Spleen (tissue), 11 donors: Measurements from ENCODE around the gene PCBP3. TPM values are rescaled to one million over a fixed set of nuclear protein-coding genes. Genes with fewer than 3 reads are reported as not detected.
"Not testable (repeated sequence)": the region's sequence is repeated elsewhere in the genome, so short reads cannot be mapped to it uniquely, and the experiment has no call there.

Experiments used
- DNase-seq: peaks from one replicate; pipeline ENCODE4 v3.0.0-alpha.2; 2020
- H3K27ac ChIP-seq, 8 donors: fragments of 200-600 bp; sonication (generic) in 7 of 8; 1 replicate in 4 of 8; 2 replicates in 4 of 8; pipeline versions ENCODE4 v1.5.0 to v1.8.0; 2016 to 2021; ENCODE audit warnings: inconsistent platforms in 4 of 8, mild to moderate bottlenecking in 4 of 8, moderate library complexity in 1 of 8
- H3K27me3 ChIP-seq, 7 donors: fragments of 200-600 bp; sonication (generic) in 6 of 7; replicated peaks in 1 of 7; 1 replicate in 4 of 7; 2 replicates in 3 of 7; pipeline versions ENCODE4 v1.5.0 to v1.8.0; 2016 to 2021; ENCODE audit warnings: inconsistent platforms in 3 of 7, mild to moderate bottlenecking in 1 of 7
- H3K36me3 ChIP-seq, 6 donors: fragments of 200-600 bp; sonication (generic) in 5 of 6; 1 replicate in 4 of 6; 2 replicates in 2 of 6; pipeline versions ENCODE4 v1.5.0 to v1.8.0; 2016 to 2021; ENCODE audit warnings: inconsistent platforms in 2 of 6
- H3K4me1 ChIP-seq, 6 donors: fragments of 200-600 bp; sonication (generic) in 5 of 6; 1 replicate in 3 of 6; 2 replicates in 3 of 6; pipeline versions ENCODE4 v1.5.0 to v1.8.0; 2016 to 2021; ENCODE audit warnings: inconsistent platforms in 3 of 6
- H3K4me3 ChIP-seq, 8 donors: fragments of 200-600 bp; sonication (generic) in 7 of 8; 1 replicate in 4 of 8; 2 replicates in 4 of 8; pipeline versions ENCODE4 v1.5.0 to v1.8.0; 2016 to 2021; ENCODE audit warnings: inconsistent platforms in 4 of 8, mild to moderate bottlenecking in 4 of 8, moderate library complexity in 2 of 8
- H3K9me3 ChIP-seq, 8 donors: fragments of 200-600 bp; sonication (generic) in 7 of 8; 1 replicate in 4 of 8; 2 replicates in 4 of 8; pipeline versions ENCODE4 v1.5.0 to v1.8.0; 2016 to 2021; ENCODE audit warnings: inconsistent platforms in 4 of 8
- CTCF ChIP-seq, 11 experiments: fragments of 200-600 bp in 7 of 11; fragments of 450-650 bp in 4 of 11; sonication (generic) in 4 of 11; IDR thresholded peaks in 8 of 11; conservative IDR thresholded peaks in 3 of 11; 1 replicate in 7 of 11; 2 replicates in 4 of 11; pipeline versions ENCODE4 v1.4.0 to v1.8.0; 2016 to 2021; ENCODE audit warnings: antibody characterized with exemption in 11 of 11, inconsistent platforms in 4 of 11, mild to moderate bottlenecking in 1 of 11
- POLR2A ChIP-seq, 3 donors: fragments of 450-650 bp; IDR thresholded peaks; one replicate each; pipeline ENCODE4 v1.5.1; 2017; ENCODE audit warnings: antibody characterized with exemption in 3 of 3, mild to moderate bottlenecking in 1 of 3
- POLR2AphosphoS5 ChIP-seq, 3 donors: sonication (generic); formaldehyde crosslinking; IDR thresholded peaks; one replicate each; pipeline ENCODE4 v1.5.1; 2017; ENCODE audit warnings: antibody characterized with exemption in 3 of 3
- WGBS, 5 donors: extraction: QIAGEN DNeasy Blood & Tissue Kit in 3 of 5; methylation state at CpG; one replicate each; pipeline versions ENCODE4 v1.1.5 to v1.1.7; 2013 to 2018; 5-methylcytosine and 5-hydroxymethylcytosine counted together
- intact Hi-C: fragments of 100-400 bp; cut with DNase I; formaldehyde crosslinking; loops from one replicate; pipeline ENCODE4 v1.15.0; 2023; ENCODE audit warnings: low total_unique reads
- polyA plus RNA-seq, 3 donors: library from polyadenylated mRNA; stranded (reverse); fragments of 200-250 nt; gene quantifications; one replicate each; pipeline ENCODE4 v1.2.1, GENCODE V29; 2013
- total RNA-seq, 7 donors: library from RNA; depleted of rRNA in 3 of 7; stranded (reverse); fragments of >200 nt in 3 of 7; fragmentation: NEBNext Ultra II Directional in 4 of 7; extraction: Animal tissue kit (Norgen Biotek cat#: 25700) in 4 of 7; gene quantifications; one replicate each; pipeline versions ENCODE4 v1.1.0 to v1.2.1, GENCODE V29; 2016 to 2021
- donor health status: healthy with polysubstance abuse.
- donor health status: DM: no; HTN: no; CAD: no; lungs with moderate emphysema.
- donor health status: DM: no; HTN: no; CAD: no.
- donor health status: Bipolar disorder and iron deficiency.
- donor health status: healthy.
- donor health status: DM: no; HTN: no; CAD: no.
- donor health status: DM: yes; HTN: yes; CAD: no.

Gene PCBP3
- total and polyA plus RNA-seq, 10 donors: 4.2 to 31.6 (median 15.2) TPM

GRCh38 chr21:45829668-45830067 is 186.1 kb downstream of the PCBP3 start:
- Histone ChIP-seq H3K9me3 (peaks cover 0 to 11% (median 0%) of the 10 kb centered on the region in 8 donors), H3K36me3 (no peaks in the 10 kb centered on the region), H3K4me3 (no peak overlapping the region), H3K4me1 (peaks cover 0 to 13% (median 0%) of the 10 kb centered on the region in 6 donors), H3K27me3 (no peaks in the 10 kb centered on the region), H3K27ac (no peak overlapping the region)
- intact Hi-C loops: no loop called here
- WGBS, 5 donors: 79 to 98% (median 92%) methylated on average over 6 to 7 of the region's 7 CpGs
- DNase-seq: peak; percentile 43
- TF ChIP-seq CTCF (IDR thresholded peaks at IDR 0.05 in 8 of 11, conservative IDR thresholded peaks at IDR 0.05 in 3 of 11) (no peak), POLR2AphosphoS5 (IDR thresholded peaks at IDR 0.05) (no peak), POLR2A (IDR thresholded peaks at IDR 0.05) (no peak)

GRCh38 chr21:45830221-45830640 is 186.7 kb downstream of the PCBP3 start:
- no peak overlapping the region for H3K4me3 ChIP-seq
- no peak overlapping the region for H3K27ac ChIP-seq
- WGBS, 5 donors: 62 to 91% (median 86%) methylated on average over 9 to 11 of the region's 11 CpGs
- H3K27me3 ChIP-seq: no peaks in the 10 kb centered on the region
- peak; percentile 63 for DNase-seq
- no peaks in the 10 kb centered on the region for H3K36me3 ChIP-seq
- intact Hi-C loops: no loop called here
- no peak for TF ChIP-seq CTCF (IDR thresholded peaks at IDR 0.05 in 8 of 11, conservative IDR thresholded peaks at IDR 0.05 in 3 of 11)
- TF ChIP-seq POLR2A (IDR thresholded peaks at IDR 0.05): no peak
- TF ChIP-seq POLR2AphosphoS5 (IDR thresholded peaks at IDR 0.05): no peak
- peaks cover 0 to 11% (median 0%) of the 10 kb centered on the region in 8 donors for H3K9me3 ChIP-seq
- H3K4me1 ChIP-seq: peaks cover 0 to 13% (median 0%) of the 10 kb centered on the region in 6 donors

- 84 to 96% (median 87%) methylated on average over 20 to 21 of the region's 21 CpGs for WGBS, 5 donors
- intact Hi-C loops: no loop called here
- Histone ChIP-seq H3K36me3 (no peaks in the 10 kb centered on the region), H3K4me3 (no peak overlapping the region), H3K27me3 (no peaks in the 10 kb centered on the region), H3K9me3 (peaks cover 0 to 11% (median 0%) of the 10 kb centered on the region in 8 donors), H3K27ac (no peak overlapping the region), H3K4me1 (peaks cover 0 to 13% (median 0%) of the 10 kb centered on the region in 6 donors)
- DNase-seq: peak; percentile 38
- TF ChIP-seq CTCF (IDR thresholded peaks at IDR 0.05 in 8 of 11, conservative IDR thresholded peaks at IDR 0.05 in 3 of 11) (no peak), POLR2AphosphoS5 (IDR thresholded peaks at IDR 0.05) (no peak)
Measured at GRCh38 chr21:45830720-45831366, 187.3 kb downstream of the PCBP3 start.

- H3K36me3 ChIP-seq: no peaks in the 10 kb centered on the region
- no peak overlapping the region for H3K4me3 ChIP-seq
- no peak overlapping the region for H3K27ac ChIP-seq
- TF ChIP-seq CTCF (IDR thresholded peaks at IDR 0.05 in 8 of 11, conservative IDR thresholded peaks at IDR 0.05 in 3 of 11) (no peak), POLR2A (IDR thresholded peaks at IDR 0.05) (no peak), POLR2AphosphoS5 (IDR thresholded peaks at IDR 0.05) (no peak)
- no peak for DNase-seq
- H3K4me1 ChIP-seq: peaks cover 0 to 8% (median 0%) of the 10 kb centered on the region in 6 donors
- intact Hi-C loops: no loop called here
- WGBS, 5 donors: 74 to 81% (median 78%) methylated on average over 14 of the region's 14 CpGs
- peaks cover 0 to 11% (median 0%) of the 10 kb centered on the region in 8 donors for H3K9me3 ChIP-seq
- no peaks in the 10 kb centered on the region for H3K27me3 ChIP-seq
Measured at GRCh38 chr21:45831991-45832740, 188.6 kb downstream of the PCBP3 start.

GRCh38 chr21:45832741-45833235 is 189.3 kb downstream of the PCBP3 start:
- WGBS, 5 donors: 78 to 90% (median 84%) methylated on average over 12 of the region's 12 CpGs
- H3K27me3 ChIP-seq: not testable (repeated sequence)

More at GRCh38 chr21:45832741-45833235, 189.3 kb downstream of the PCBP3 start:
- H3K4me1 ChIP-seq, H3K4me3 ChIP-seq, H3K27ac ChIP-seq, DNase-seq, intact Hi-C loops, H3K36me3 ChIP-seq: not testable (repeated sequence)
- peaks cover 0 to 11% (median 0%) of the 10 kb centered on the region in 8 donors for H3K9me3 ChIP-seq
